Hepatocyte (in vitro differentiated cells): ENCODE measurements around the gene THAP8.

Experiments
- EZH2 ChIP-seq: fragments of 200-600 bp; sonication (generic); IDR thresholded peaks from 2 replicates; pipeline ENCODE4 v1.6.1; 2016; ENCODE audit warnings: antibody characterized with exemption, mild to moderate bottlenecking, borderline replicate concordance
- EZH2phosphoT487 ChIP-seq: fragments of 200-600 bp; sonication (generic); IDR thresholded peaks from one replicate; pipeline ENCODE4 v1.6.1; 2018; ENCODE audit warnings: antibody characterized with exemption, mild to moderate bottlenecking, low read depth, moderate library complexity; ENCODE audit not compliant: unreplicated experiment, severe bottlenecking
- TF ChIP-seq, protein P1 (sequence below): fragments of 200-600 bp; sonication (generic); IDR thresholded peaks from 2 replicates; pipeline ENCODE4 v1.5.1; 2016; ENCODE audit warnings: antibody characterized with exemption, mild to moderate bottlenecking; ENCODE audit not compliant: poor library complexity

DNA sequence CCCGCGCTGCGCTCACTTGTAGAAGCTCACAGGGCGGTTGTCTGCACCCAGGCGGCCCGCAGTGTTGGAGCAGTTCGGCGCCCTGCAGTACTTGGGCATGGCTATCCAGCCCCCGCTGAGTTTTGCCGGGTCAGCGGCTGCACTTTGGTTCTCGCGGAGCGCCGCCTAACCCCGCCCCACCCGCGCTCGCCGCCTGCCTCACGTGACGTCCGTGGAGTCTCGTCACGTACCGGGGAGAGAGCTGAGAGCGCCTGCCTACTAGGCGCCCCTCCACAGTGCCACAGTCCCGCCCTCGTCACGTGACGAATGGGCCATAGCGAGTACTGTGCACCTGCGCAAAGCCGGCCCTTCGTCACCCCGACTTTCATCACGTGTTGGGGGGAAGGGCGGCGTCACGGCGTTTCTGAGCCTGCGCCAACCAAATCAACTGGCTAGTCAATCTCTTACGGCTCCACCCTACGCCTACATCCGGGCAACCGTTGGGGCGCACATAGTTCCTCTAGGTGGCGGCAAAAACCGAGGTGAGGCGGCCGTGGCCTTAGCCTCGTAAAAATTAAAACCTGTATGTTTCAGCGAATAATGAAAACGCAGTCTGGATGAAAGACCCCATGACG is at the start of gene THAP8:
- TF ChIP-seq, protein P1, sequence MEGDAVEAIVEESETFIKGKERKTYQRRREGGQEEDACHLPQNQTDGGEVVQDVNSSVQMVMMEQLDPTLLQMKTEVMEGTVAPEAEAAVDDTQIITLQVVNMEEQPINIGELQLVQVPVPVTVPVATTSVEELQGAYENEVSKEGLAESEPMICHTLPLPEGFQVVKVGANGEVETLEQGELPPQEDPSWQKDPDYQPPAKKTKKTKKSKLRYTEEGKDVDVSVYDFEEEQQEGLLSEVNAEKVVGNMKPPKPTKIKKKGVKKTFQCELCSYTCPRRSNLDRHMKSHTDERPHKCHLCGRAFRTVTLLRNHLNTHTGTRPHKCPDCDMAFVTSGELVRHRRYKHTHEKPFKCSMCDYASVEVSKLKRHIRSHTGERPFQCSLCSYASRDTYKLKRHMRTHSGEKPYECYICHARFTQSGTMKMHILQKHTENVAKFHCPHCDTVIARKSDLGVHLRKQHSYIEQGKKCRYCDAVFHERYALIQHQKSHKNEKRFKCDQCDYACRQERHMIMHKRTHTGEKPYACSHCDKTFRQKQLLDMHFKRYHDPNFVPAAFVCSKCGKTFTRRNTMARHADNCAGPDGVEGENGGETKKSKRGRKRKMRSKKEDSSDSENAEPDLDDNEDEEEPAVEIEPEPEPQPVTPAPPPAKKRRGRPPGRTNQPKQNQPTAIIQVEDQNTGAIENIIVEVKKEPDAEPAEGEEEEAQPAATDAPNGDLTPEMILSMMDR = peak; percentile 62
- TF ChIP-seq EZH2 (no peak), EZH2phosphoT487 (no peak)
